ENCODE results near the gene KCNE3. TPM values are rescaled to one million over a fixed set of nuclear protein-coding genes. Genes with fewer than 3 reads are reported as not detected.

KCNE3 gene
- total and polyA plus RNA-seq, 2 of the 13 experiments (the other 11 are each of a cell fraction or from before 2014, with no cell fraction given): 0.33 to 2.2 TPM

GRCh38 chr11:74453373-74453975, 13.9 kb downstream of the KCNE3 start (continued):
- TF ChIP-seq JUNB (CRISPR knock-in tag; IDR thresholded peaks at IDR 0.05; ENCODE audit: borderline replicate concordance) (no peak), STAG1 (CRISPR knock-in tag; IDR thresholded peaks at IDR 0.05) (peak; percentile 86), SP4 (CRISPR knock-in tag; IDR thresholded peaks at IDR 0.05) (no peak), SOX6 (IDR thresholded peaks at IDR 0.05) (no peak), SOX6 (CRISPR knock-in tag; IDR thresholded peaks at IDR 0.05) (no peak), MTA3 (CRISPR knock-in tag; IDR thresholded peaks at IDR 0.05) (no peak), MXD1 (CRISPR knock-in tag; IDR thresholded peaks at IDR 0.05) (no peak), PREB (CRISPR knock-in tag; IDR thresholded peaks at IDR 0.05) (no peak), SMC3 (IDR thresholded peaks at IDR 0.05; ENCODE audit: low read length) (peak; percentile 90), RAD21 (CRISPR knock-in tag; IDR thresholded peaks at IDR 0.05) (peak; percentile 42; the same call in 1 of the 2 replicates), XRCC5 (optimal IDR thresholded peaks at IDR 0.05; ENCODE audit: low read length) (peak; percentile 32), SIX1 (CRISPR knock-in tag; IDR thresholded peaks at IDR 0.05; ENCODE audit: borderline replicate concordance) (no peak), ZNF7 (CRISPR knock-in tag; IDR thresholded peaks at IDR 0.05) (peak; percentile 55), TCF7L2 (IDR thresholded peaks at IDR 0.05; ENCODE audit: low read depth, low read length) (no peak), ARID5B (CRISPR knock-in tag; IDR thresholded peaks at IDR 0.05) (0 out of 2 replicates have a peak, but pooled peaks have one; percentile 10), MAFK (conservative IDR thresholded peaks at IDR 0.05 in 1 of 2, IDR thresholded peaks at IDR 0.05 in 1 of 2; ENCODE audit: low read length in 2 of 2) (no peak)

Data from HepG2 (cell line).